Forelimb muscle (tissue), 1 donor: ENCODE data around the gene NKG7. TPM values are rescaled to one million over a fixed set of nuclear protein-coding genes. Genes with fewer than 3 reads are reported as not detected.

ENCODE experiments used
- DNase-seq: peaks from one replicate; pipeline ENCODE4 v3.0.0-alpha.2; 2013; ENCODE audit warnings: low read depth
- polyA plus RNA-seq: library from polyadenylated mRNA; unstranded; fragments of 120-200 nt; gene quantifications from one replicate; pipeline ENCODE4 v1.2.1, GENCODE V29; 2013; ENCODE audit not compliant: insufficient read length

Gene NKG7
- polyA plus RNA-seq, 1 donor = 3.0 TPM

- DNase-seq = no peak
Measured at GRCh38 chr19:51364200-51365106, 8.0 kb downstream of the NKG7 start.

- DNase-seq = no peak
Measured at GRCh38 chr19:51361239-51361638, 11.2 kb downstream of the NKG7 start.

- DNase-seq = no peak
Measured at GRCh38 chr19:51359294-51359693, 13.2 kb downstream of the NKG7 start.

- DNase-seq = no peak
Measured at GRCh38 chr19:51357952-51358351, 14.5 kb downstream of the NKG7 start.

- no peak for DNase-seq
Measured at GRCh38 chr19:51356159-51356801, 16.2 kb downstream of the NKG7 start.

- DNase-seq = no peak
Measured at GRCh38 chr19:51354742-51355148, 17.7 kb downstream of the NKG7 start.

- no peak for DNase-seq
Measured at GRCh38 chr19:51354103-51354741, 18.2 kb downstream of the NKG7 start.

GRCh38 chr19:51352783-51353360 lies 19.6 kb downstream of the NKG7 start:
- no peak for DNase-seq

- DNase-seq = no peak
Measured at GRCh38 chr19:51351266-51351990, 21.0 kb downstream of the NKG7 start.

GRCh38 chr19:51347209-51347928 lies 25.1 kb downstream of the NKG7 start:
- DNase-seq = no peak

GRCh38 chr19:51346742-51347141 lies 25.7 kb downstream of the NKG7 start:
- DNase-seq = no peak

- no peak for DNase-seq
Measured at GRCh38 chr19:51345076-51345620, 27.3 kb downstream of the NKG7 start.

- no peak for DNase-seq
Measured at GRCh38 chr19:51342631-51343569, 29.6 kb downstream of the NKG7 start.

- DNase-seq = no peak
Measured at GRCh38 chr19:51341976-51342580, 30.4 kb downstream of the NKG7 start, which contains the start of gene VSIG10L. Gene VSIG10L, minus strand, starts transcription at chr19:51342139. Its CDS starts 15 bp downstream, at chr19:51342124.

GRCh38 chr19:51341066-51341465 lies 31.4 kb downstream of the NKG7 start:
- DNase-seq = no peak

- DNase-seq = no peak
Measured at GRCh38 chr19:51339687-51340656, 32.5 kb downstream of the NKG7 start.

- DNase-seq = no peak
Measured at GRCh38 chr19:51339313-51339686, 33.2 kb downstream of the NKG7 start.
